Measurements from ENCODE around the gene CACNG4.

- no peak for TF ChIP-seq CTCF (IDR thresholded peaks at IDR 0.05)
- TF ChIP-seq REST (IDR thresholded peaks at IDR 0.05; ENCODE audit: insufficient read depth in 1 of 2, low read depth in 2 of 2, low read length in 1 of 2) = no peak
- no peak for TF ChIP-seq SIN3A (IDR thresholded peaks at IDR 0.05; ENCODE audit: borderline replicate concordance, insufficient read depth, low read depth, low read length)
- no peak for TF ChIP-seq POLR2AphosphoS5 (IDR thresholded peaks at IDR 0.05; ENCODE audit: low read depth, low read length)
Measured at GRCh38 chr17:67058036-67058435, 93.5 kb downstream of the CACNG4 start.

Measured in Panc1 (cell line).